ENCODE results near the gene CDK6.
"Not testable (repeated sequence)": the region's sequence is repeated elsewhere in the genome, so short reads cannot be mapped to it uniquely, and the experiment has no call there.

Gene CDK6

DNA sequence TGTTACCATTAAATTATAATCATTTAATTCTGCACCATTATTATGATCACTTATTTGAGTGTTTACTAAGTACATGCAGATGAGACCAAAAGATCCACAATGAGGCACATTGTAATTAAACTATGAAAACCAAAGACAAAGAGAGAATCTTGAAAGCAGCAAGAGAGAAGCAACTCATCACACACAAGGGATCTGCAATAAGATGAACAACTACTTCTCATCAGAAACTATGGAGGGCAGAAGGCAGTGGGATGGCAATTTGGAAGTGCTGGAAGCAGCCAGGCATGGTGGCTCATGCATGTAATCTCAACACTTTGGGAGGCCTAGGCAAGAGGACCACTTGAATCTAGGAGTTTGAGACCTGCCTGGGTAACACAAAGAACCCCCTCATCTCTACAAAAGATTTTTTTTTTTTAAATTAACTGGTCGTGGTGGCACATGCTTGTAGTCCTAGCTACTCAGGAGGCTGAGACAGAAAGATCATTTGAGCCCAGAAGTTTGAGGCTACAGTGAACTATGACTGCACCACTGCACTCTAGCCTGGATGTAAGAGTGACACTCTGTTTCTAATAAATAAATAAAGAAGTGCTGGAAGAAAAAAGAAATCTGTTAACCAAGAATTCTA, 47.7 kb downstream of the CDK6 start:
- DNase-seq = no peak

DNA sequence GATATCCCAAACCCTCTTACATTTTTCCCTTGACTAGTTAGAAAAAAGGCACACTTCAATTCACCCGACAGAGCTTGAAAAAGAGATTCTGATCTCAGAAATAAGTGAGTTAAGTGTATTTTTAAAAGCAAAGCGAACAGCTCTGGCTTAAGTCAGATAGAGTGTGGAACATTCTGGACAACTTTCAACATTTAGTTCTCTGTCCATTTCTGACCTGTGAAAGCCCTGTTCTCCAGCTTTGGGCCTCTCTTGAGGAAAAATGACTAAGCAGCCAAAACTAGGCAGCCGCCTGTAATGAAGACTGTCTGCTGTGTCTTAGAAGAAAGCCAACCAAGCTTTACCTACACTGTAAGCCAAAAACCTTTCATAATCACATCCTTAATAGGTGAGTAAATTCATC, 50.5 kb downstream of the CDK6 start:
- DNase-seq = no peak

DNA sequence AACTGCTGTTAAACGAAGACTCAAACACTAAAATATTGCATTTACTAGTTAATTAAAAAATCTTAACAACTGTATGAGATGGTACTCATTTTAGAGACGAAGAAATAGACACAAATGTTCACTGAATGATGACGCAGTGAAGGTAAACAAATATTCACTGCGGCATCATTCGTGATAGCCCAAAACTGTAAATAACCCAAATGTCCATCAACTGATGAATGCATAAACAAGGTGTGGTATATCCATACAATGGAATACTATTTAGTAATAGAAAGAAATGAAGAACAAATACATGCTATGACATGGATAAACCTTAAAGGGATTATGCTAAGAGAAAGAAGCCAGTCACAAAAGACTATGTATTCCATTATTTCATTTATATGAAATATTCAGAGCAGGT, 51.4 kb downstream of the CDK6 start:
- no peak for DNase-seq

DNA sequence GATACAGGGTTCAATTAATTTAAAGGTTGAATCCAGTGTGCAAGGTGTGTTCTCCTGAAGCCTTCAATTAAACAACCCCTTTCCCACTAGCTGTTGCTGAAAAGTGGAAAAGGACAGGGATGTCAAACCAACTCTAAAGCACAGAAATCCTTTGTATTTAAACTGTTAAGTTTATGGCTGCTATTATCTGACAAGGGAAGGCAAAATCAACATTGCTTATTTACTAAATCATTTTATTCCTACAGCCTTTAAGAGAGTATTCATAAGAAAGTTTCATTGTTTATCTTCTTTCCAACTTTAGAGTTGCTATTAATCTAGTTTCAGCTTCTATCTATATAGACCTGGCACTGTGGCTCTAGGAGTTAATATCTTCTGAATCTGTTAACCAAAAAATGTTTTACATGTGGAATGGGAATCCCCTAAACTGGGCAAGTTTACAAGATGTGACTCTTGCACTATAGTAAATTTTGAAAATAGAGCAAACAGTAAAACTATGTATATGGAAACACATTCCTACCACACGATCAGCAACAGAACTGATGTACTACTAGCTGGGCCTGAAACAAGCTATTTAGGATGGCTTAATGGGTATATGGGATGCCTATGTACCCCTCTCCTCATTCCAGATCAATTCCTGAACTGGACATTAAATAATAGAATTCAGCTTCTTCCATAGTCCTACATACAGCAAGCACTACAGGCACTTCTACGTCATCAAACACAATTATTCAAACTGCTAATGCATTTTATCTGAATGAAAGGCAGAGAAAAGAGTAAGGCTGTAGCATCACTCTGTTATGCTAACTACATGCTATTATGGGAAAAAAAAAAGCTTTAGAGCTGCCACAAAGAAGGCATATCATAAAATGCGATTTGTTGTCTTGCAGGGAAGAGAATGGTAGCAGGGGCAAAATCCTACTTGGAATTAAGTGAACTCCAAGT, 52.8 kb downstream of the CDK6 start:
- no peak for DNase-seq

DNA sequence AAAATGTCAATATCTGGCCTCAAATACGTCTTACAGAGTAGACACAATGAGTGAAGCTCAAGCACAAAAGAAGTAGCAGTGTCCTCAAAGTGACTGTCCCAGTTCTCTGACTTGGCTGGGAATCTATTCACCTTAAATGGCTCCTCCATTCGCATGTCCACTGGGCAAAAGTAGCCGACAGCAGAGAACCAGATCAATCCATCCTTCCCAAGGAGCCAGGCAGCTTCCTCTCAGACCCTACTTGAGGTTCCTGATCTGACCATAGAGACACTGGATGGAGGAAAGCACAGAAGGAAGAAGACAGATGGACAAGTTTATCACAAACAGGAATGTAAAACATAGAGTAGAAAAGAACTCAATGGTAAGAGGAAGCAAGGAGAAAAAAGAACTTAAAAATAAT, 53.5 kb downstream of the CDK6 start:
- DNase-seq = no peak

DNA sequence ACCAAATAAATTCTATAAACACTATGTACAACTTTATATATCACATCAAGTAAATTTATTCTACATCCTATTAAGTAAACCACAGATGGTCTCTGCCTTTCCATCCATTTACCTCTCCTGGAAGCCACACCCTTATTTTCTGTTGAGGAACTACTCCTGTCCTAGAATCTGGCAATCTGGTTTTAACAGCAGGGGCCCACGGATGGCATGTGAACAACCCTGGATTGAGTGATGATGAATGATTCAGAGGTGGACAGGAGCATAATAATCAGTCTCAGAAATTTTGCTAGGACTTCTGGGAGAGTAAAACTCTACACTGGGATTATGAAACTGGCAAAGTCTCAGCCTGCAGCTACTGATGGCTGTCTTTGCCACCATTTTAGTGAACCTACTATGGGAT, 54.1 kb downstream of the CDK6 start:
- DNase-seq = no peak

DNA sequence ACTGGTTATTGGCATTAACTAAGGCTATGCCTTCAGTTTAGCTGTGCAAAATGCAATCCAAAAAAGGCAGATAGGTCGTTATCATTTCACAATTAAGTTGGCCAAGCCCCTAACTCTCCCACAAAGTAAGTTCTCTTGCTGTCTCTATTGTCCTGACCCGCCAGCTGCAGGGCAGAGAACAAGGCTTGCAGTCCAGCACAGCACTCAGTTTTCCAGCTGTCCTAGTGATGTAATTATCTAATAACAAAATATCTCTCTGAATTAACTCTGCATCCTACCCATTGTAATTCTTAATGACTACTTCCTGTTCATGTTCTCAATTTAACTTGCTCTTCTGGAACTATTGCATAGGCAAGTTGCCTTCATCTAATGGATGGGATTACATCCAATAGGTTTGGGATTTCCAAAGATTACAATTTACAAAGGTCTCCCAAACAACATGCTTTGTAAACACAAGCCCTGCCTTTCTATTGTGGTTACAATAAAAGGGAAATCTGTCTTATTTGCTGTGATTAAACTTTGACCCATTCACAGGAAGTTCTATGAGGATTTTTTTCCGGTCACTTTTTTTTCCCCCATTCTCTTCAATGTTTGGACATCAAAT, 55.2 kb downstream of the CDK6 start:
- DNase-seq = no peak

DNA sequence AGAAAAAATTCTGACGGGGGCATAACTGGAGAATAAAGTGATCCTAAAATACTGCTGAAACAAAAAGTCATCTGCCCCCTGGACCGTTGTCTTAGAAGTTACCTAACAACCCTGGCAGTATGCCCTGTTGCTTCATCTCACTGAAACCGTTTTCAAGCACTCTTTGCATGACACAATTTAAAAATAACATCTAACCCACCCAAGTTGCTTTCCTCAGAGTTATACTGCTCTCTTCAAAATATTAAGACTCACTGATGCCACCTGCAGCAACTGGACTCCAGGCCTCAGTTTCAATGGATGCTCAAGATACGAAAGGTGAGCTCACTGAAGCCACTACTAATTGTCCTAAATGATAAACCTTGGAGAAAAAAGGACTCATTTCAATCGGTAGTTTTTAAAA, 57.4 kb downstream of the CDK6 start:
- no peak for DNase-seq

DNA sequence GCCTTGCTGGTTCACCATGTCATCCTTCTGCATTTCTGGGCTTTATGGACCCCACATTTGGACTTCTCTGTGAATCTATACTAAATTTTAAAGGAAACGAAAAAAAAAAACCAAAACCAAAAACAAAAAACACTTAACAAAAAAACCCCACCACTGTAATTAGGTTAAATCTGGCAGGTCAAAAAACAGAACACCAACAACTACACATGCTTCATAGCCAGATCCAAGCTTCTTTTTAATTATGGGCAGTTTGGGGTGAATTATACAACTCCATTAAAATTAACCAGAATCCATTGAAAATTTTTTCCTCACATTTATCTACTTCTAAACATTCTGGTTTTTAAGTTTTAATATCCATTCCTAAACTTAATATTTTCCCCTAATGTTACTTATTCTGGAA, 58.4 kb downstream of the CDK6 start:
- DNase-seq = no peak

DNA sequence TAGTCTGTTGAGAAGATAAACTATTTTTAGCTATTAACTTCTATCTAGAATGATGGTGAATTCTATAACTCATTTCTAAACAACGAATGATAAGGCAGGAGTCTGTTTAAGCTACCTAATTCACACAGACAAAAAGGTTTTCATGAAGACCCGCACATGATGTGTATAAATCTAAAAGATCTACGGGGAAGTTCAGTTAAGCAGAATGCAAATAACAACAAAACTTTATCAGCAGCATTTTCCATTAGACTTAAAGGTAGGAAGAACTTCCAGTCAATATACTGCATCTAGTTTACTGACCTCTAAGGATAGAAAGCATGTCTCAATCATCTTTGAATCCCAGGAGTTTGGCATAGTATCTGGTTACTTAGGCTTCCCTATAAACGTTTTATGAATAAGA, 62.6 kb downstream of the CDK6 start:
- no peak for DNase-seq

DNA sequence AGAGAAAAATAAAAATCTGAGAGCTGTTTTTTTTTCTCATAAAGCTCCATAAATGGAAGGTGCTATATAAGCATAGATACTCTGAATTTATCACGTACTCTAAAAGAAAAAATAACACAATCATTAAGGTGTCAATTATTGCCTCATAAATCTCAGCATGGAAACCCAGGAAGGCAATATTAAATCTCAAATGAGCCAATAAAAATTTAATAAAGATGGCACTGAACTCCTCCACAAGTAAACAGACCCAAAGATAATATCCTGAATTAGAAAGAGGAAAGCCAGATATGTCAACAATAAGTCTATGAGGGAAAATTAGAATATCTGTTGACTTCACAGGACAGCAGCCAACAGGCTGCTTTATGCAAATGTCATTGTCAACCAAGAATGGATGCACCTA, 66.5 kb downstream of the CDK6 start:
- DNase-seq = no peak

DNA sequence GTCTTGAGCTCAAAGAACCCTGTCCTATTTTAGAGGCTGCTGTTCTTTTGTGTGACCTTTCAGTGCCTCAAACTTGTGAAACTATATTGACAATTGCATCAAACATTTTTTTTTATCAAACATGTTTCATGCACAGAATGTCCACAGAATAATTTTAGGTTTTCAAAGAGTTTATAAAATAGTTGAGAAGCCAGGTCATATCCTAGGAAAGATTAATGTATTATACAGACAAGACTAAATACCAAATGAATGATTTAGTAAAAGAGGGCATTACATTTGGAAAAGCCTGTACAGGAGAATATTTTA, 67.0 kb downstream of the CDK6 start:
- DNase-seq = no peak

DNA sequence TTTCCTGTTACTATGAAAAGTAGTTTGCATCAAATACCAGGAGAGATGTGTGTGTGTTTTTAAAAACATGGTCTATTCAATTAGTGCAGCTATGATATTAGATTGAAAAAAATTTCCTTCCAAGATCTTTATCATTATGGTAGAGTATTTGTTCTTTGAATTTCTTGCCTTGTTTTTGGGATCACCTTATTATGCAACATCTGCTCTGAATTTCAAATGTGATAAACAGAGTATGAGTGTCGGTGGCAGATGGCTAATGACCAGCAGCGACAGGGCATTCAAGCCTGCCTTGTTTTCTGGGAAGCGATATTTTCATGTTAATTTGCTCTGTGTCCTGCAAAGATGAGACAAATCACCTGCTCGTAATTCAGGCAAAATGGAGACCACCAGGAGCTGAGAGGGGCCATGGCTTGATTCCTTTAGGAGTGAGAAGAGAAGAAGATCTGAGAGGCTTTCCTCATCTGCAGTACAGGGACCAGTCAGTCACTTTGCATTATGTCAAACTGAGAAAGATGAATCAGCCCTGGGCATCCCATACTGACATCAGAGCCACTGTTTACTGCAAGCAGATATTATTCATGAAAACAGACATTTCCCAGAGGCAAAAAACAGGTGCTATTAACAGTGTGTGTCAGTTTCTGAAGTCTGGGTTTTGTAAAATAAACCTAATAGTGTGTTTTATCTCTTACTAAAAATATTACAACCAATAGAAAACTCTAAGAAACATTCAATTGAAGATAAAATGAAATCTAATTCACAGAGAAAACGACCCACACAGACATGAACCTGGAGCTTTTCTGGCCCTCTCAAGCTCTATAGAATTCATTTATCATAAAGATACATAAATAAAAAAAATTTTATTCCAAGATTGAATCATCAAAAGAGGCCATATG, 67.6 kb downstream of the CDK6 start:
- DNase-seq = peak; percentile 51

DNA sequence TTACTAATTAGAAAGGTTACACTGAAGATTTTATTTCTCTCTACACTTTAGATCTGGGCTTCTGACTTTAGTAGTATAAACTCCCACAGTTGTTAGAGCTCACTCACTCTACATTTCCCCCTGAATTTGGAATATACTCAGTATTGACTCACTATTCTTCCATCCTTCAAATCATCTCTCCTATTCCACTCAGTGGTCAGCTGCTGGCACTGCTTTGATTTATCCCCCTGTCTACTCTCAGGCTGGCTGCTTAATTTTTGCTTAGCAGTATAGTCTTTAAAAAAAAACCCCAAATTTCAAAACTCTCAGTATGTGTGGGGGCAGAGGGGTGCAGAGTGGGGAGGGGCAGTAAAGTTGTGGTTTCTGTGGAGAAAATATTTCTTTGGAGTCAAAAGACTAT, 68.9 kb downstream of the CDK6 start:
- no peak for DNase-seq

DNA sequence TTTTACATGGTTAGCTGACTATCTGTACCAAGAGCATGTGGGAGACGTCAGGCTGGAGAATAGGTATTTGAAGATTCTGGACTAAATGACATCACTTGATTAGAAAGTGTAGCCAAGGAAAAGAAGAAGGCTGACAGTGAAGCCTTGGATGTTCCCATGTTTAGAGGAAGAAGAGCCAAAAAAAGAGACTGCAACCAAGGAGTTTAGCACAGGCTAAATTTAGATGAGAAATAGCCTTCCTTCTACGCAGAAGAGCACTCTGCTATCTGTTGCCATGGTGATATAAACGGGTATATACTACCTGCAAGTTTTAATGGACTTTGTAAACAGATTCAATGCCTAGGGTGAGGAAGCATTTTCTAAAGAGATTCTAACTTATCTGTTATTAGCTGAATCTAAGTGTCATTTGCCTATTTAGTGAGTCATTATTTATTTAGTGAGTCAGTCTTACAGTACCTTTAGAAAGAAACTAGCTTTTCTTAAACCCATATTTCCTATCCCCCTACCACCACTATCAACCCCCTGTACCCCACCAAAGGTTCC, 69.8 kb downstream of the CDK6 start:
- DNase-seq = no peak

DNA sequence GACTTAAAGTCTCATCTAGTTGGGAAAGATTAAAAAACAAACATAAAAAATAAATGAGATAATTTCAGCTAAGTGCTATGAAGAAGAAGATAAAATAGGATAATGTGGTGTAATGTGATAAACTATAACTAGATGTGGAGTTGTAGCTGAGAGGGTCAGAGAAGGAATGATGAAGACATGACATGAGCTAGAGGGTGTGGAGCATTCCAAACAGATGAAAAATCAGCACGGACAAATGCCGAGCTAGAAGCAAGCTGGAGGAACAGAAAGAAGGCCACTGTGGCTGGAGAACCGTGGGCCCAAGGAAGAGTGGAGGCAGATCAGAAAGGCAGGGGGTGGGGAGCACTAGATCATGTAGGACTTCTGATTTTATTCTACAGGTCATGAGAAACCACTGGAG, 70.6 kb downstream of the CDK6 start:
- no peak for DNase-seq

DNA sequence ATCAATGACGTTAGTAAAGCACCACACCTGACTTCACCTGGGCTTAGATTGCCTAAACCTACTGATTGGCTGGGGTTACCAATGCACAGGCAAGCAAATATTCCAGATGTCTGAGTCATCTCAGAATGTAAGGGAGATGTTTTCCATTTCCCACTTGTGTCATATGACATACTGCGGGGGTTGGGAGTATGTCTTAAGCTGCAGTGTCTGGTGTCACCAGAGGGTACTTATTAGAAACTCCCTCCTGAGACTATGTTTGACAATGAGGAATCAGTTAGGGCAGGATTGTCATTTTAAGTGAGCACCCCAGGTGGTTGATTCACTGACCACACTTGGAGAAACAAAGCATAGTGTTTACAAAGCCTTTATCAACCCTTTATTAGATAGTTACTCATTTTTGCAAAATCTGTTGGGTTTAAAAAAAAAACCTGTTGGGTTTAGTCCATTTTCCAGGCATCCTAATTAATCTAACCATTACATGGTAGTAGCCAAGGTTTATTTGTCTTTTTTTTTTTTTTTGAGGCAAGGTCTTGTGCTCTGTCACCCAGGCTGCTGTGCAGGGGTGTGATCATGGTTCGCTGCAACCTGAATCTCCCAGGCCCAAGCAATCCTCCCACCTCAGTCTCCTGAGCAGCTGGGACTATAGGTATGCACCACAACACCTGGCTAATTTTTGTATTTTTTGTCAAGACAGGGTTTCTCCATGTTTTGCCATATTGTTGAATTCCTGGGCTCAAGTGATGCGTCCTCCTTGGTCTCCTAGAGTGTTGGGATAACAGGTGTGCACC, 72.5 kb downstream of the CDK6 start:
- peak; percentile 54 for DNase-seq

DNA sequence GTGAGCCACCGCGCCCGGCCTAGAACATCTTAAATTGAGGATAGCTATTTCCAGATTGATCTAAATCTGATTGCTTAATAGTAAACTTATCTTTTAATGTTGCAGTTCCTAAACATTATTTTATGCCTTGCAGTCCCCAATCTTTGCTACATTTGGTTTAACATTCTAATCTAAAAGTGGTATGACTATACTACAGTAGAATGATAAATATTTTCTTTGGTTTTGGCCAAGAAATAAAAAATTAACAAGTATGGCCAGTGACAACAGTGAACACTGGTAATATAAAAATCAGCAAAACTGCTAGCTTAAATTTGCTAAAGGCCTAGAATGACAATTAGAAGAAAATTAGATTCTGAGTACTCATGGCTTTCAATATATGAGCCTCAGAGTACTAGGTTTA, 73.5 kb downstream of the CDK6 start:
- DNase-seq = no peak

DNA sequence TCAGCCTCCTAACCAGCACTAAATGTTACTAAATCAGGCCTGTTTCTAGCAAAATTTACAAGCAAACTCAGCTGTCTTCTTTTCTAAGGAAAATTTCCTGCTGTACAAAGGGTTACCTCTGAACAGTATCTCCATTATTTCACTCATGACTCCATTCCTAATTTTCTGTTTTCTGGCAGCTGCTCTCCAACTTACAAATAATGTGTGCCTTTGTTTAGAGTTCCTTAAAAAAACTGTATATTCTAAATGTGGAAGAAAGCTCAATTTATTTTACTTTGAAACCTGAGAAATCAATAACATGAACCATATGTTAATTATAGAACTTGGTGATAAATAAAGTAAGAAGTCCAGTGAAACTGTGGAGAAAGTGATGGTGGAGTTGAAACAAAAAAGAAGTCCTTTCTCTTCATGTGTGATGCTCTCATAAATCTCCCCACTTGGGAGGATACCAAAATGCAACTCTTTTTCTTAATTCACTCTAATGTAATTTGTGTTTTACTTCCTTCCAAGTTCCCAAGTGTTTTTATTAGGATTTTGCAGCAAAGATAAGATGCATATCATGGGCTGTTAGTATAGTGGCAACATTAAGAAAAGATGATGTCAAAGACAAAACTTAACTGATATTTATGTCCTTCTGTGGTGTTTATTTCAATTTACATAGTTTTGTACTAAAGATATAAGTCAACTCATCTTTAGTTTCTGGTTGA, 74.8 kb downstream of the CDK6 start:
- DNase-seq = no peak

DNA sequence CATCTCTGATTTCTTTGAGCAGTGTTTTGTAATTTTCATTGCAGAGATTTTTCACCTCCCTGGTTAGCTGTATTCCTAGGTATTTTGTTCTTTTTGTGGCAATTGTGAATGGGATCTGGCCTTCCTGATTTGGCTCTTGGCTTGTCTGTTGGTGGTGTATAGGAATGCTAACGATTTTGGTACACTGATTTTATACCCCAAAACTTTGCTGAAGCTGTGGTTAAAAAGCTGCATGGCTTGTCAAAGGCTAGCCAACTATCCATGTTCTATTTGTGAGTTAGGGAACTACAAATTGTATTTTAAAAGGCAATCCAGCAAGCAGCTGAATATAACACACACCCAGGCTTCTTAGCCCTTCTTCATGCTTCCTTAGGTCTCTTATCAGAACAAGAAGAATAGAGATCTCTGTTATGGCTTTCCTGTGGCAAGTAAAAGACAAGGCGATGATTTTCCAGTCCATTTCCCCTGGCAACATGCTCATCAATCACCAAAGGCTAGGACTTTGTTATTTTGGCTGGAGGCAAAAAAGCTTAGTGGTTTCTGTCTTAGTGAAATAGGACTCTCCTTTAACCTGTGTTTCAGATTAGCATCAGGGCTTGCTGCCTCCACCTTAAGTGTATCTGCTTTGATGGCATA, 77.5 kb downstream of the CDK6 start:
- no peak for DNase-seq

DNA sequence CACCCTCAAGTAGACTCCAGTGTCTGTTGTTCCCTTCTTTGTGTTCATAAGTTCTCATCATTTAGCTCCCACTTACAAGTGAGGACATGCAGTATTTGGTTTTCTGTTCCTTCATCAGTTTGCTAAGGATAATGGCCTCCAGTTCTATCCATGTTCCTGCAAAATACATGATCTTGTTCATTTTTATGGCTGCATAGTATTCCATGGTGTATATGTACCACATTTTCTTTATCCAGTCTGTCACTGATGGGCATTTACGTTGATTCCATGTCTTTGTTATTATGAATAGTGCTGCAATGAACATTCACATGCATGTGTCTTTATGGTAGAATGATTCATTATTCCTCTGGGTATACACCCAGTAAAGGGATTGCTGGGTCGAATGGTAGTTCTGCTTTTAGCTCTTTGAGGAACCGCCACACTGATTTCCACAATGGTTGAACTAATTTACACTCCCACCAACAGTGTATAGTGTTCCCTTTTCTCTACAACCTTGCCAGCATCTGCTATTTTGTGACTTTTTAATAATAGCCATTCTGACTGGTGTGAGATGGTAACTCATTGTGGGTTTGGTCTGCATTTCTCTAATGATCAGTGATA, 79.0 kb downstream of the CDK6 start:
- DNase-seq = not testable (repeated sequence)

All from NCI-H2171 (cell line).